Fibroblast of skin of right biceps (primary cell): ENCODE measurements around the gene KCNJ5.

ENCODE experiments used
- DNase-seq: peaks from one replicate; pipeline ENCODE4 v3.0.0-alpha.2; 2013

KCNJ5 gene

GRCh38 chr11:128890543-128891368 is at the start of gene KCNJ5:
TSS of gene KCNJ5 (plus strand) at chr11:128891356. CDS start at chr11:128911274, 19,918 bp downstream.
- peak; percentile 21 for DNase-seq

GRCh38 chr11:128841461-128842072 is 49.6 kb upstream of the KCNJ5 start:
- no peak for DNase-seq

GRCh38 chr11:128843198-128843785 is 47.9 kb upstream of the KCNJ5 start:
- no peak for DNase-seq

- no peak for DNase-seq
Measured at GRCh38 chr11:128845334-128845780, 45.8 kb upstream of the KCNJ5 start.

GRCh38 chr11:128846985-128847384 is 44.2 kb upstream of the KCNJ5 start:
- DNase-seq = no peak

GRCh38 chr11:128848815-128849455 is 42.2 kb upstream of the KCNJ5 start:
- peak; percentile 33 for DNase-seq

GRCh38 chr11:128852327-128853023 is 38.7 kb upstream of the KCNJ5 start:
- DNase-seq = no peak

- no peak for DNase-seq
Measured at GRCh38 chr11:128853559-128853958, 37.6 kb upstream of the KCNJ5 start.

- no peak for DNase-seq
Measured at GRCh38 chr11:128854841-128855240, 36.3 kb upstream of the KCNJ5 start.

- DNase-seq = no peak
Measured at GRCh38 chr11:128856241-128856640, 34.9 kb upstream of the KCNJ5 start.

GRCh38 chr11:128857341-128857740 is 33.8 kb upstream of the KCNJ5 start:
- DNase-seq = no peak

GRCh38 chr11:128859563-128860441 is 31.4 kb upstream of the KCNJ5 start:
- peak; percentile 48 for DNase-seq

GRCh38 chr11:128860571-128861361 is 30.4 kb upstream of the KCNJ5 start:
- peak; percentile 71 for DNase-seq

GRCh38 chr11:128862406-128862805 is 28.8 kb upstream of the KCNJ5 start:
- no peak for DNase-seq

GRCh38 chr11:128862908-128863660 is 28.1 kb upstream of the KCNJ5 start:
- DNase-seq = peak; percentile 89

GRCh38 chr11:128865490-128865889 is 25.7 kb upstream of the KCNJ5 start:
- peak; percentile 28 for DNase-seq

GRCh38 chr11:128867277-128867676 is 23.9 kb upstream of the KCNJ5 start, which contains the start of gene KCNJ1:
TSS of gene KCNJ1 (minus strand) at chr11:128867296. CDS start at chr11:128840243, 27,053 bp downstream.
- no peak for DNase-seq

- DNase-seq = no peak
Measured at GRCh38 chr11:128868841-128869671, 22.1 kb upstream of the KCNJ5 start.

- no peak for DNase-seq
Measured at GRCh38 chr11:128871168-128871610, 20.0 kb upstream of the KCNJ5 start.
